Measurements from ENCODE around the gene MPRIP.

MPRIP gene

DNA sequence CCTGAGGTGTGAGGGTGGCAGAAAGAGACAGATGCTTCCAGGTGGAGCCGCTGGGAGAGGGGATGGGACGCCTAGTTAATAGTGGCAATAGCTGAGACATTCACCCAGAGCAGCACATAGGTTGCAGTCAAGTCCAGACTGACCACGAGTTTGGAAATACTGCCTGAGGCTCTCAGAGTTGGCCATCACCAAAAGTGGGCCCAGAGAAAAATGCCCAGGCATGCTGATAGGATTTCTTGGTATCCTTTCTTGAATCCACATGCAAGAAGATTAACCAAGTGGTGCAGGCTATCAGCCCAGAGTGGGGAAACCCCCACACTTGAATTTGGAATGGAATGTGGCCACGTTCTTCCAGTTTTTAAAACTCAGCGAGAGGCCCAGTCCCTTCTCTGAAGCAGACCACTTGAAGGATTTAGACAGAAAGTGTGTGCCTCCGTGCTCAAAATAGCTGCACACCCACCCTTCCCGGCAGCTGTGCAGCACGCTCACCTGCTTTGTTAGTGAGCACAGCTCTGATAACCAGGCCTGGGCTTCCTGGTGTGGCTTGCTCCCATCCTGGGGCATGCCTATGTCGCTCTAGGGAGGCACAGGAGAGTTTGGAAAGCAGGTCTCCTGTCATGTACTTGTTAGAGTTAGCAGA lies 128.2 kb downstream of the MPRIP start:
- Histone ChIP-seq H2AK5ac (ENCODE audit: low read length) (no peak overlapping the region), H2BK15ac (replicated peaks; ENCODE audit: low read depth) (no peak overlapping the region), H3K4me3 (ENCODE audit: low read length) (no peak overlapping the region), H4K8ac (ENCODE audit: low read depth, low read length) (no peak overlapping the region), H3K23ac (ENCODE audit: low read length) (no peak overlapping the region), H2BK5ac (ENCODE audit: low read length) (no peak overlapping the region), H3K79me1 (ENCODE audit: low read length) (no peaks in the 10 kb centered on the region), H3K18ac (ENCODE audit: low read length) (no peak overlapping the region), H3K36me3 (ENCODE audit: control insufficient read depth, insufficient read depth, low read length) (peaks cover 13% of the 10 kb centered on the region), H3K79me2 (ENCODE audit: control insufficient read depth, insufficient read depth, low read length) (no peaks in the 10 kb centered on the region), H3K27me3 (ENCODE audit: insufficient read depth, low read length, poor library complexity) (no peaks in the 10 kb centered on the region), H3K4me2 (ENCODE audit: low read length) (no peak overlapping the region), H4K5ac (ENCODE audit: low read length) (no peak overlapping the region), H3K9ac (ENCODE audit: low read length) (no peak overlapping the region), H3K4ac (ENCODE audit: low read depth, low read length) (no peak overlapping the region), H3K4me1 (ENCODE audit: control insufficient read depth, low read depth, low read length) (no peaks in the 10 kb centered on the region), H3K56ac (ENCODE audit: low read length) (no peak overlapping the region), H2BK120ac (ENCODE audit: low read depth, low read length) (no peak overlapping the region), H3K27ac (ENCODE audit: low read depth, low read length) (no peak overlapping the region)
- WGBS (ENCODE audit: extremely low coverage, insufficient coverage, low lambda C conversion rate): no CpG with 5 or more reads among the region's 9 CpGs
- DNase-seq: no peak

DNA sequence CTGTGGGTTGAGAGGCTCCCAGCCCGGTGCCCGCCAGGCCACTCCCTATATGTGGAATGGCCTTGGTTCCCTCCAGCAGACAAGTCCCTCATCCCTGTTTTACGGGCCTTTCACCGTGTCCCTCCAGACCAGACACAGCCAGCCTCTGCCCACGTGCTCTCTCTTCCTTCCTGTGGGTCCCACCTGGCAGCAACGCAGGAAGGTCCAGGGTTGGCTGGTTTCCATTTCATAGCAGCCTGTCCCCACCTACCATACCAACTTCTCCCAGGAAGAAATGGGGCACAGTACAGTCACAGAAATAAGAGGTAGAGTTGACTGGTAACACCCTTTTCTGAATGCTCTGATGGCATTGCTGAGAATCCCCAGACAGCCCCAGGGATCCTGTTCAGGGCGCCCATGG lies 128.9 kb downstream of the MPRIP start:
- Histone ChIP-seq H4K8ac (ENCODE audit: low read depth, low read length) (no peak overlapping the region), H3K27me3 (ENCODE audit: insufficient read depth, low read length, poor library complexity) (no peaks in the 10 kb centered on the region), H2BK120ac (ENCODE audit: low read depth, low read length) (no peak overlapping the region), H3K4me1 (ENCODE audit: control insufficient read depth, low read depth, low read length) (no peaks in the 10 kb centered on the region), H3K23ac (ENCODE audit: low read length) (no peak overlapping the region), H3K27ac (ENCODE audit: low read depth, low read length) (no peak overlapping the region), H3K4ac (ENCODE audit: low read depth, low read length) (no peak overlapping the region), H3K4me3 (ENCODE audit: low read length) (no peak overlapping the region), H2BK15ac (replicated peaks; ENCODE audit: low read depth) (no peak overlapping the region), H3K9ac (ENCODE audit: low read length) (no peak overlapping the region), H2BK5ac (ENCODE audit: low read length) (no peak overlapping the region), H3K79me1 (ENCODE audit: low read length) (no peaks in the 10 kb centered on the region), H3K36me3 (ENCODE audit: control insufficient read depth, insufficient read depth, low read length) (peaks cover 14% of the 10 kb centered on the region), H2AK5ac (ENCODE audit: low read length) (no peak overlapping the region), H4K5ac (ENCODE audit: low read length) (no peak overlapping the region), H3K79me2 (ENCODE audit: control insufficient read depth, insufficient read depth, low read length) (no peaks in the 10 kb centered on the region), H3K56ac (ENCODE audit: low read length) (no peak overlapping the region), H3K18ac (ENCODE audit: low read length) (no peak overlapping the region), H3K4me2 (ENCODE audit: low read length) (no peak overlapping the region)
- DNase-seq: no peak
- WGBS (ENCODE audit: extremely low coverage, insufficient coverage, low lambda C conversion rate): no CpG with 5 or more reads among the region's 7 CpGs

DNA sequence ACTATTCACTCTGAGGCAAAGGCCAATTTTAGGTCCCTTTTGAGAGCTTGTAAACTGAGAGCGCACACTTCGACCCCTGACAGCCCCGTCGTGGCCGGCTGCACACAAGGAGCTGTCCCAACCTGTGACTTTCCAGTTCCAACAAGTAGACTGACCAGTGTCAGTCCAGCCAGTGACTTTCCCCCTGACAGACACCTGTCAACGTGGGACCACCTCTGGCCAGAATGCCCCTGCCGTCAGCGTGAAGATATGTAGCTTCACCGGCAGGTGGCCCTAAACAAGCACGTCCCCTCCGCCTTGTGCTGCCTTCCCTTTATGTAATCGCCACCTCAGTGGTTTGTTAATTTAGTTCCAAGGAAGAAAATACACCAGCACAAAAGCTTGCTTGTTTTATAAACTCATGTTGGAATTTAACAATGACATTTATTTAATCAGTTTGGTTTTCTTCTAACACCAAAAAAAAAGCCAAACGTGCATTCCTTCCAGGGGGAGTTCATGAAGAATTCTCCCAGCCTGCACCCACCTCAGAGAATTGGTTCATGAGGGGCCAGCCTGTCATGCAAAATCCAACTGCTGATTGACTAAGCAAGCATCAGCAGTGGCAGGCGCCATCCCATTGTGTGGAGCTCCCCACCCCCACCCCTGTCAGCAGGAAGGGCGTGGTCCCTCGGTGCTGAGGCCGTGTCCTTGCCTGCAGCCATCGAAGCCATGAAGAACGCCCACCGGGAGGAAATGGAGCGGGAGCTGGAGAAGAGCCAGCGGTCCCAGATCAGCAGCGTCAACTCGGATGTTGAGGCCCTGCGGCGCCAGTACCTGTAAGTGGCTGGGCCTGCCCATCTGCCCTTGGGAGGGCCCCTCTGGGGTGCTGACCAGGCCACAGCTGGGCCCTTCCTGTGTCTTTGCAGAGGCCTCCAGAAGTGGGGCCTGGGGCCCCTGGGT lies 130.0 kb downstream of the MPRIP start:
- H3K27me3 ChIP-seq (ENCODE audit: insufficient read depth, low read length, poor library complexity): no peaks in the 10 kb centered on the region
- H2BK120ac ChIP-seq (ENCODE audit: low read depth, low read length): no peak overlapping the region
- no CpG with 5 or more reads among the region's 26 CpGs for WGBS (ENCODE audit: extremely low coverage, insufficient coverage, low lambda C conversion rate)
- no peak overlapping the region for H3K4me3 ChIP-seq (ENCODE audit: low read length)
- no peaks in the 10 kb centered on the region for H3K79me2 ChIP-seq (ENCODE audit: control insufficient read depth, insufficient read depth, low read length)
- no peak overlapping the region for H2BK15ac ChIP-seq (replicated peaks; ENCODE audit: low read depth)
- no peak overlapping the region for H3K27ac ChIP-seq (ENCODE audit: low read depth, low read length)
- no peaks in the 10 kb centered on the region for H3K79me1 ChIP-seq (ENCODE audit: low read length)
- H3K36me3 ChIP-seq (ENCODE audit: control insufficient read depth, insufficient read depth, low read length): peaks cover 25% of the 10 kb centered on the region
- no peaks in the 10 kb centered on the region for H3K4me1 ChIP-seq (ENCODE audit: control insufficient read depth, low read depth, low read length)
- H3K4ac ChIP-seq (ENCODE audit: low read depth, low read length): no peak overlapping the region
- no peak overlapping the region for H3K18ac ChIP-seq (ENCODE audit: low read length)
- H3K56ac ChIP-seq (ENCODE audit: low read length): no peak overlapping the region
- H4K8ac ChIP-seq (ENCODE audit: low read depth, low read length): no peak overlapping the region
- no peak overlapping the region for H3K23ac ChIP-seq (ENCODE audit: low read length)
- no peak overlapping the region for H3K9ac ChIP-seq (ENCODE audit: low read length)
- no peak overlapping the region for H2AK5ac ChIP-seq (ENCODE audit: low read length)
- H2BK5ac ChIP-seq (ENCODE audit: low read length): no peak overlapping the region
- H4K5ac ChIP-seq (ENCODE audit: low read length): no peak overlapping the region
- H3K4me2 ChIP-seq (ENCODE audit: low read length): no peak overlapping the region
- peak; percentile 28 for DNase-seq

DNA sequence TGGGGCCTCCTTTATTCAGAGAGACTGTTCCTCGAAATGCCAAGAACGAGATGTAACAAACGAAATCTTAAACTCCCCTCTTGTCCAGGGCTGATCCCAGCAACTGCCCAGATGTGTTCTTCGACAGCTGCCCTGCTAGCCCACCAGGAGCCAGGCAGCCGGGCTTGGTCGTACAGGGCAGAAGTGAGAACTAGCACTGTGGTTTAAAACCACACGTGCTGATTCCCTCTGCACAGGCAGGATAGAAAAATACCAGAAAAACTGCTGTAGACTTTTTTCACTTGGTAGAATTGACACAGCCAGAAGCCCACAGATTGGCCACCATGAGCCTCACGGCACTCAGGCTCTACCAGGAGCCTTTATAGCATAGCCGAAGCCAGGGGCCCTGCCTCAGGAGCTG lies 130.7 kb downstream of the MPRIP start:
- no peak for DNase-seq
- H3K23ac ChIP-seq (ENCODE audit: low read length): no peak overlapping the region
- peaks cover 25% of the 10 kb centered on the region for H3K36me3 ChIP-seq (ENCODE audit: control insufficient read depth, insufficient read depth, low read length)
- H3K18ac ChIP-seq (ENCODE audit: low read length): no peak overlapping the region
- H3K27me3 ChIP-seq (ENCODE audit: insufficient read depth, low read length, poor library complexity): no peaks in the 10 kb centered on the region
- no peaks in the 10 kb centered on the region for H3K79me1 ChIP-seq (ENCODE audit: low read length)
- no peak overlapping the region for H3K4ac ChIP-seq (ENCODE audit: low read depth, low read length)
- H4K8ac ChIP-seq (ENCODE audit: low read depth, low read length): no peak overlapping the region
- H2BK120ac ChIP-seq (ENCODE audit: low read depth, low read length): no peak overlapping the region
- no peak overlapping the region for H2BK5ac ChIP-seq (ENCODE audit: low read length)
- H3K27ac ChIP-seq (ENCODE audit: low read depth, low read length): no peak overlapping the region
- H2BK15ac ChIP-seq (replicated peaks; ENCODE audit: low read depth): no peak overlapping the region
- no peak overlapping the region for H3K9ac ChIP-seq (ENCODE audit: low read length)
- WGBS (ENCODE audit: extremely low coverage, insufficient coverage, low lambda C conversion rate): no CpG with 5 or more reads among the region's 9 CpGs
- H3K4me2 ChIP-seq (ENCODE audit: low read length): no peak overlapping the region
- H3K4me3 ChIP-seq (ENCODE audit: low read length): no peak overlapping the region
- H3K79me2 ChIP-seq (ENCODE audit: control insufficient read depth, insufficient read depth, low read length): no peaks in the 10 kb centered on the region
- no peak overlapping the region for H2AK5ac ChIP-seq (ENCODE audit: low read length)
- no peaks in the 10 kb centered on the region for H3K4me1 ChIP-seq (ENCODE audit: control insufficient read depth, low read depth, low read length)
- no peak overlapping the region for H3K56ac ChIP-seq (ENCODE audit: low read length)
- H4K5ac ChIP-seq (ENCODE audit: low read length): no peak overlapping the region

DNA sequence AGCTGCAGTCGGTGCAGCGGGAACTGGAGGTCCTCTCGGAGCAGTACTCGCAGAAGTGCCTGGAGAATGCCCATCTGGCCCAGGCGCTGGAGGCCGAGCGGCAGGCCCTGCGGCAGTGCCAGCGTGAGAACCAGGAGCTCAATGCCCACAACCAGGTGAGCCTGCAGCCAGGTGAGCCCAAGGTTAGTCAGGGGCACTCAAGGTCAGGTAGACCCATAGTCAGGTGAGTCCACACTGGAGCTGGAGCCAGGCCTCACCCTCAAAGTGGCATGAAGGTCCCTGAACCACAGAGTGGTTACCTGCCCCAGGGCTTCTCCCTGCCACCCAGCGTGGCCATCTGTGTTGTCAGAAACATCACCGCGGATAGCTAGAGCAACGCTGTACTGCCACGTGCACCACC lies 131.7 kb downstream of the MPRIP start:
- no peak overlapping the region for H2BK120ac ChIP-seq (ENCODE audit: low read depth, low read length)
- no peak overlapping the region for H4K5ac ChIP-seq (ENCODE audit: low read length)
- no peak overlapping the region for H3K4me2 ChIP-seq (ENCODE audit: low read length)
- H3K27me3 ChIP-seq (ENCODE audit: insufficient read depth, low read length, poor library complexity): no peaks in the 10 kb centered on the region
- H3K23ac ChIP-seq (ENCODE audit: low read length): no peak overlapping the region
- H3K79me1 ChIP-seq (ENCODE audit: low read length): no peaks in the 10 kb centered on the region
- H3K18ac ChIP-seq (ENCODE audit: low read length): no peak overlapping the region
- no CpG with 5 or more reads among the region's 14 CpGs for WGBS (ENCODE audit: extremely low coverage, insufficient coverage, low lambda C conversion rate)
- no peak overlapping the region for H2AK5ac ChIP-seq (ENCODE audit: low read length)
- H3K79me2 ChIP-seq (ENCODE audit: control insufficient read depth, insufficient read depth, low read length): no peaks in the 10 kb centered on the region
- H3K36me3 ChIP-seq (ENCODE audit: control insufficient read depth, insufficient read depth, low read length): peaks cover 25% of the 10 kb centered on the region
- H3K4me1 ChIP-seq (ENCODE audit: control insufficient read depth, low read depth, low read length): no peaks in the 10 kb centered on the region
- H3K9ac ChIP-seq (ENCODE audit: low read length): no peak overlapping the region
- no peak for DNase-seq
- no peak overlapping the region for H3K4ac ChIP-seq (ENCODE audit: low read depth, low read length)
- H3K56ac ChIP-seq (ENCODE audit: low read length): no peak overlapping the region
- no peak overlapping the region for H2BK5ac ChIP-seq (ENCODE audit: low read length)
- H2BK15ac ChIP-seq (replicated peaks; ENCODE audit: low read depth): no peak overlapping the region
- H4K8ac ChIP-seq (ENCODE audit: low read depth, low read length): no peak overlapping the region
- H3K4me3 ChIP-seq (ENCODE audit: low read length): no peak overlapping the region
- H3K27ac ChIP-seq (ENCODE audit: low read depth, low read length): no peak overlapping the region
